HEK293 (cell line): Measurements from ENCODE around the gene LHFPL2.
A peak's percentile ranks its signal among the peaks of the same experiment; 100 is the strongest.

Experiments
- CTCF ChIA-PET: fragments of 350-600 bp; formaldehyde crosslinking; extraction: SDS; loops from one replicate; lab custom pipeline; 2021; ENCODE audit warnings: antibody characterized with exemption; lab: Yijun Ruan, JAX
- POLR2A ChIA-PET: fragments of 300-600 bp; formaldehyde crosslinking; extraction: SDS; loops from one replicate; lab custom pipeline; 2020; ENCODE audit warnings: antibody characterized with exemption, inconsistent platforms; lab: Yijun Ruan, JAX
- H3K27ac ChIP-seq: fragments of 200-500 bp; sonication (Bioruptor generic); 2 replicates; pipeline ENCODE4 v1.5.1; 2014; ENCODE audit warnings: low read depth, low read length, control low read depth, inconsistent platforms; ENCODE audit errors: extremely low read depth
- H3K36me3 ChIP-seq, 2 experiments: fragments of 200-500 bp in 1 of 2; sonication (Bioruptor generic) in 1 of 2; 1 replicate in 1 of 2; 2 replicates in 1 of 2; pipeline ENCODE4 v1.5.1; 2014 to 2017; ENCODE audit warnings: inconsistent platforms in 2 of 2, low read length in 2 of 2; ENCODE audit not compliant: control insufficient read depth in 2 of 2, insufficient read depth in 1 of 2
- H3K4me1 ChIP-seq: fragments of 200-500 bp; sonication (Bioruptor generic); 2 replicates; pipeline ENCODE4 v1.5.1; 2014; ENCODE audit warnings: mild to moderate bottlenecking, low read length, inconsistent platforms; ENCODE audit not compliant: control insufficient read depth, insufficient read depth
- H3K4me3 ChIP-seq: 2 replicates; pipeline ENCODE4 v1.5.1; 2011; ENCODE audit warnings: low read depth, mild to moderate bottlenecking, control low read depth, low read length, moderate library complexity
- H3K9me3 ChIP-seq: fragments of 200-500 bp; sonication (Bioruptor generic); 2 replicates; pipeline ENCODE4 v1.5.1; 2014; ENCODE audit warnings: low read depth, low read length, inconsistent platforms; ENCODE audit not compliant: control insufficient read depth, insufficient read depth
- EGR2 ChIP-seq: fragments of 450-650 bp; formaldehyde crosslinking; IDR thresholded peaks from 2 replicates; pipeline ENCODE4 v1.5.1; 2016; ENCODE audit warnings: low read depth, missing biosample characterization, missing genetic modification characterization
- GLIS1 ChIP-seq: fragments of 450-650 bp; formaldehyde crosslinking; IDR thresholded peaks from 2 replicates; pipeline ENCODE4 v1.5.1; 2016; ENCODE audit warnings: missing biosample characterization, missing genetic modification characterization
- KLF9 ChIP-seq: fragments of 450-650 bp; formaldehyde crosslinking; IDR thresholded peaks from 2 replicates; pipeline ENCODE4 v1.5.1; 2016; ENCODE audit warnings: missing biosample characterization, missing genetic modification characterization, low read depth
- MYNN ChIP-seq: fragments of 450-650 bp; formaldehyde crosslinking; IDR thresholded peaks from 2 replicates; pipeline ENCODE4 v1.5.1; 2016; ENCODE audit warnings: missing biosample characterization, missing genetic modification characterization, borderline replicate concordance
- MZF1 ChIP-seq: fragments of 450-650 bp; formaldehyde crosslinking; IDR thresholded peaks from 2 replicates; pipeline ENCODE4 v1.5.1; 2017; ENCODE audit warnings: missing biosample characterization, missing genetic modification characterization, borderline replicate concordance
- SALL2 ChIP-seq: fragments of 450-650 bp; formaldehyde crosslinking; IDR thresholded peaks from 2 replicates; pipeline ENCODE4 v1.5.0; 2017; ENCODE audit warnings: missing biosample characterization, mild to moderate bottlenecking, missing genetic modification characterization, borderline replicate concordance
- SCRT2 ChIP-seq: fragments of 450-650 bp; formaldehyde crosslinking; IDR thresholded peaks from 2 replicates; pipeline ENCODE4 v1.5.1; 2016; ENCODE audit warnings: missing biosample characterization, missing genetic modification characterization
- SP2 ChIP-seq: fragments of 450-650 bp; formaldehyde crosslinking; IDR thresholded peaks from 2 replicates; pipeline ENCODE4 v1.5.1; 2016; ENCODE audit warnings: missing biosample characterization, missing genetic modification characterization
- SP7 ChIP-seq: fragments of 450-650 bp; formaldehyde crosslinking; IDR thresholded peaks from 2 replicates; pipeline ENCODE4 v1.5.1; 2016; ENCODE audit warnings: missing biosample characterization, missing genetic modification characterization
- TRIM28 ChIP-seq: IDR thresholded peaks from 2 replicates; pipeline ENCODE4 v1.6.1; 2011; ENCODE audit warnings: low read length, control low read depth, borderline replicate concordance
- ZFP69B ChIP-seq: fragments of 450-650 bp; formaldehyde crosslinking; IDR thresholded peaks from 2 replicates; pipeline ENCODE4 v1.5.1; 2016; ENCODE audit warnings: missing biosample characterization, missing genetic modification characterization
- ZNF133 ChIP-seq: fragments of 450-650 bp; formaldehyde crosslinking; IDR thresholded peaks from 2 replicates; pipeline ENCODE4 v1.5.1; 2016; ENCODE audit warnings: missing biosample characterization, missing genetic modification characterization
- ZNF341 ChIP-seq: fragments of 450-650 bp; formaldehyde crosslinking; IDR thresholded peaks from 2 replicates; pipeline ENCODE4; 2016; ENCODE audit warnings: low read depth, missing biosample characterization, missing genetic modification characterization
- ZNF362 ChIP-seq: fragments of 450-650 bp; formaldehyde crosslinking; IDR thresholded peaks from 2 replicates; pipeline ENCODE4 v1.5.1; 2016; ENCODE audit warnings: missing biosample characterization, missing genetic modification characterization
- ZNF571 ChIP-seq: fragments of 450-650 bp; formaldehyde crosslinking; IDR thresholded peaks from 2 replicates; pipeline ENCODE4 v1.5.0; 2017; ENCODE audit warnings: missing biosample characterization, missing genetic modification characterization
- ZNF580 ChIP-seq: fragments of 450-650 bp; formaldehyde crosslinking; IDR thresholded peaks from 2 replicates; pipeline ENCODE4 v1.5.1; 2016; ENCODE audit warnings: missing biosample characterization, missing genetic modification characterization
- ZNF645 ChIP-seq: fragments of 450-650 bp; formaldehyde crosslinking; IDR thresholded peaks from 2 replicates; pipeline ENCODE4; 2016; ENCODE audit warnings: missing biosample characterization, missing genetic modification characterization
- ZNF664 ChIP-seq: fragments of 450-650 bp; formaldehyde crosslinking; IDR thresholded peaks from 2 replicates; pipeline ENCODE4 v1.5.1; 2016; ENCODE audit warnings: missing biosample characterization, missing genetic modification characterization
- ZNF701 ChIP-seq: fragments of 450-650 bp; formaldehyde crosslinking; IDR thresholded peaks from 2 replicates; pipeline ENCODE4 v1.5.1; 2016; ENCODE audit warnings: missing biosample characterization, missing genetic modification characterization
- ZSCAN23 ChIP-seq: fragments of 450-650 bp; formaldehyde crosslinking; IDR thresholded peaks from 2 replicates; pipeline ENCODE4 v1.5.1; 2016; ENCODE audit warnings: missing biosample characterization, missing genetic modification characterization

Gene LHFPL2

GRCh38 chr5:78527925-78528324 lies 120.6 kb downstream of the LHFPL2 start:
- CTCF ChIA-PET = interaction anchor here (0.6 to 0.7 kb wide), 2 partner anchors 93 to 1034 kb away, joined by 3 to 4 read pairs; no protein-coding TSS in a partner anchor
- POLR2A ChIA-PET = no interaction called here

GRCh38 chr5:78527054-78527859 lies 121.3 kb downstream of the LHFPL2 start:
- H3K27ac ChIP-seq = no peak overlapping the region
- no peaks in the 10 kb centered on the region for H3K9me3 ChIP-seq
- ChIA-PET POLR2A (interaction anchor here (0.6 kb wide), 1 partner anchor 10 kb away, joined by 3 read pairs; no protein-coding TSS in a partner anchor), CTCF (interaction anchor here (0.6 to 2.4 kb wide), 5 partner anchors 10 to 1035 kb away, joined by 3 to 7 read pairs (median 5); no protein-coding TSS in a partner anchor)
- TF ChIP-seq ZNF341 (tag by site-specific recombination) (0 out of 2 replicates have a peak, but pooled peaks have one; percentile 30), ZNF362 (peak; percentile 75; the same call in 1 of the 2 replicates), ZNF571 (tag by site-specific recombination) (no peak), SCRT2 (tag by site-specific recombination) (no peak), SP2 (tag by site-specific recombination) (no peak), ZSCAN23 (tag by site-specific recombination) (no peak), MZF1 (tag by site-specific recombination) (no peak), ZNF580 (tag by site-specific recombination) (no peak), MYNN (tag by site-specific recombination) (peak; percentile 44; the same call in 1 of the 2 replicates), SP7 (no peak), EGR2 (no peak), GLIS1 (tag by site-specific recombination) (peak; percentile 84), TRIM28 (peak; percentile 69), ZNF701 (tag by site-specific recombination) (no peak)
- no peaks in the 10 kb centered on the region for H3K36me3 ChIP-seq
- no peak overlapping the region for H3K4me3 ChIP-seq
- peaks cover 11% of the 10 kb centered on the region for H3K4me1 ChIP-seq

More at GRCh38 chr5:78527925-78528324, 120.6 kb downstream of the LHFPL2 start:
- H3K36me3 ChIP-seq = no peaks in the 10 kb centered on the region
- no peaks in the 10 kb centered on the region for H3K9me3 ChIP-seq
- H3K27ac ChIP-seq = no peak overlapping the region
- H3K4me1 ChIP-seq = peaks cover 5% of the 10 kb centered on the region
- TF ChIP-seq ZNF571 (tag by site-specific recombination) (no peak), KLF9 (tag by site-specific recombination) (no peak), ZNF133 (tag by site-specific recombination) (no peak), ZNF664 (no peak), SALL2 (tag by site-specific recombination) (no peak)
- TF ChIP-seq, all 188 proteins: peak for 0
- H3K4me3 ChIP-seq = no peak overlapping the region

- Histone ChIP-seq H3K36me3 (no peaks in the 10 kb centered on the region), H3K9me3 (no peaks in the 10 kb centered on the region), H3K4me1 (peaks cover 18% of the 10 kb centered on the region), H3K4me3 (no peak overlapping the region), H3K27ac (no peak overlapping the region)
- TF ChIP-seq ZFP69B = no peak
- no peak for TF ChIP-seq ZNF645
- ChIA-PET POLR2A (no interaction called here), CTCF (interaction anchor here (0.9 to 2.4 kb wide), 3 partner anchors 12 to 59 kb away, joined by 3 to 7 read pairs (median 5); no protein-coding TSS in a partner anchor)
Observed at GRCh38 chr5:78526049-78526525, 122.5 kb downstream of the LHFPL2 start.
